GM12878 (cell line): Measurements from ENCODE around the gene ST7. TPM values are rescaled to one million over a fixed set of nuclear protein-coding genes. Genes with fewer than 3 reads are reported as not detected.

ENCODE experiments used
- ATAC-seq: fragments of 200-7000 bp; cut with Tn5 transposase; 3 replicates; pipeline ENCODE4 v1.9.1; 2020; ENCODE audit warnings: mild to moderate bottlenecking, moderate library complexity
- BruUV-seq: library from RNA; stranded (reverse); fragments of 400-500 nt; replicated peaks from 2 replicates; lab custom pipeline; 2021; lab: Mats Ljungman, UMichigan
- CTCF ChIA-PET: fragments of 300-600 bp; sonication (Branson Sonifier 250); formaldehyde crosslinking; extraction: SDS; loops from one replicate; lab custom pipeline; 2021; ENCODE audit warnings: inconsistent platforms; lab: Yijun Ruan, JAX
- POLR2A ChIA-PET: fragments of 350-600 bp; formaldehyde crosslinking; extraction: SDS; loops from one replicate; lab custom pipeline; 2021; ENCODE audit warnings: inconsistent platforms; lab: Charles Lee
- RAD21 ChIA-PET: fragments of 300-600 bp; sonication (Branson Sonifier 250); formaldehyde crosslinking; loops from one replicate; lab custom pipeline; 2023; ENCODE audit warnings: antibody characterized with exemption; ENCODE audit not compliant: unreplicated experiment; lab: Charles Lee
- SMC1A ChIA-PET: fragments of 300-600 bp; sonication (Branson Sonifier 250); formaldehyde crosslinking; loops from one replicate; lab custom pipeline; 2023; ENCODE audit not compliant: unreplicated experiment, uncharacterized antibody; lab: Charles Lee
- DNase-seq: peaks from one replicate; pipeline ENCODE4 v3.0.0-alpha.2; 2011; ENCODE audit warnings: low read depth, low spot score
- FAIRE-seq: peaks from 3 replicates; lab custom pipeline; 2011; peaks lifted over from hg19 to GRCh38; lab: Jason Lieb, UNC
- H2AFZ ChIP-seq: 2 replicates; pipeline ENCODE4 v1.6.0; 2011; ENCODE audit warnings: low read depth, low read length, control low read depth; ENCODE audit not compliant: control insufficient read depth
- H3K27ac ChIP-seq: 2 replicates; pipeline ENCODE4 v1.5.1; 2011; ENCODE audit warnings: control low read depth; ENCODE audit not compliant: control insufficient read depth, insufficient read depth
- H3K27me3 ChIP-seq, 2 experiments: replicated peaks in 1 of 2; 2 replicates each; pipeline versions ENCODE4 v1.6.0 to v1.6.1; 2011; ENCODE audit warnings: low read length in 1 of 2; ENCODE audit not compliant: control insufficient read depth in 2 of 2, insufficient read depth in 2 of 2
- H3K36me3 ChIP-seq, 2 experiments: 2 replicates each; pipeline ENCODE4 v1.5.1; 2011; ENCODE audit warnings: low read length in 1 of 2; ENCODE audit not compliant: control insufficient read depth in 2 of 2, insufficient read depth in 2 of 2
- H3K4me1 ChIP-seq: 2 replicates; pipeline ENCODE4 v1.6.1; 2011; ENCODE audit warnings: mild to moderate bottlenecking, low read length, moderate library complexity, mixed read lengths; ENCODE audit not compliant: control insufficient read depth, insufficient read depth
- H3K4me2 ChIP-seq: 2 replicates; pipeline ENCODE4 v1.6.0; 2011; ENCODE audit warnings: control low read depth; ENCODE audit not compliant: control insufficient read depth, insufficient read depth
- H3K4me3 ChIP-seq: fragments of 200-600 bp; sonication (generic); 2 replicates; pipeline ENCODE4 v1.5.1; 2016
- H3K79me2 ChIP-seq: 2 replicates; pipeline ENCODE4 v1.6.0; 2011; ENCODE audit warnings: low read length; ENCODE audit not compliant: control insufficient read depth, insufficient read depth
- H3K9ac ChIP-seq: 2 replicates; pipeline ENCODE4 v1.8.0; 2011; ENCODE audit warnings: low read length, control low read depth, mixed read lengths; ENCODE audit not compliant: control insufficient read depth, insufficient read depth
- H3K9me3 ChIP-seq: replicated peaks from 3 replicates; pipeline ENCODE4 v1.5.1; 2011; ENCODE audit warnings: mild to moderate bottlenecking, low read length; ENCODE audit not compliant: control insufficient read depth, insufficient read depth
- H4K20me1 ChIP-seq: 2 replicates; pipeline ENCODE4 v1.6.0; 2011; ENCODE audit not compliant: control insufficient read depth, insufficient read depth
- CREB1 ChIP-seq: IDR thresholded peaks from 2 replicates; pipeline ENCODE4 v1.6.1; 2012; ENCODE audit warnings: low read depth, mild to moderate bottlenecking, inconsistent platforms
- EED ChIP-seq: sonication (generic); IDR thresholded peaks from 2 replicates; pipeline ENCODE4 v1.6.1; 2016; ENCODE audit warnings: antibody characterized with exemption, low read depth
- IKZF1 ChIP-seq: fragments of 450-650 bp; conservative IDR thresholded peaks from 2 replicates; pipeline ENCODE4 v1.6.1; 2017; ENCODE audit warnings: antibody characterized with exemption, mild to moderate bottlenecking
- IRF3 ChIP-seq: fragments of 450-650 bp; IDR thresholded peaks from 2 replicates; pipeline ENCODE4 v1.6.1; 2014; ENCODE audit warnings: mild to moderate bottlenecking
- JUNB ChIP-seq: IDR thresholded peaks from 2 replicates; pipeline ENCODE4 v1.6.1; 2016; ENCODE audit warnings: antibody characterized with exemption, mild to moderate bottlenecking
- MTA2 ChIP-seq: fragments of 450-650 bp; IDR thresholded peaks from 2 replicates; pipeline ENCODE4 v1.6.1; 2016; ENCODE audit warnings: low read depth, mild to moderate bottlenecking, moderate library complexity
- MTA3 ChIP-seq: IDR thresholded peaks from 2 replicates; pipeline ENCODE4 v1.6.1; 2012; ENCODE audit warnings: low read length, inconsistent platforms, borderline replicate concordance
- NFIC ChIP-seq: IDR thresholded peaks from 2 replicates; pipeline ENCODE4 v1.6.1; 2012; ENCODE audit warnings: low read depth, mild to moderate bottlenecking, inconsistent platforms, low read length, moderate library complexity
- NR2C1 ChIP-seq: fragments of 450-650 bp; IDR thresholded peaks from 2 replicates; pipeline ENCODE4 v1.6.1; 2017; ENCODE audit warnings: antibody characterized with exemption, mild to moderate bottlenecking, moderate library complexity
- POLR2AphosphoS5 ChIP-seq: IDR thresholded peaks from 2 replicates; pipeline ENCODE4 v1.6.1; 2011; ENCODE audit warnings: mild to moderate bottlenecking, low read length, inconsistent platforms
- RELA ChIP-seq: fragments of 450-650 bp; IDR thresholded peaks from 2 replicates; pipeline ENCODE4 v1.8.0; 2014; ENCODE audit warnings: borderline replicate concordance; ENCODE audit not compliant: partially characterized antibody
- RELB ChIP-seq: fragments of 450-650 bp; IDR thresholded peaks from 2 replicates; pipeline ENCODE4 v1.6.1; 2017; ENCODE audit warnings: low read depth, mild to moderate bottlenecking, moderate library complexity
- RUNX3 ChIP-seq: IDR thresholded peaks from 2 replicates; pipeline ENCODE4 v1.6.1; 2012; ENCODE audit warnings: low read length, inconsistent platforms
- WGBS: methylation state at CpG from one replicate; pipeline ENCODE4 v1.1.6; 2016; ENCODE audit warnings: low lambda C conversion rate; ENCODE audit not compliant: insufficient replicate concordance, insufficient coverage; ENCODE audit errors: missing lambda C conversion rate; 5-methylcytosine and 5-hydroxymethylcytosine counted together
- in situ Hi-C: fragments of 300-500 bp; cut with MboI; formaldehyde crosslinking; loops from 9 replicates; pipeline ENCODE4 v1.14.3; 2018; ENCODE audit warnings: mixed read lengths
- intact Hi-C: fragments of 100-400 bp; cut with micrococcal nuclease; formaldehyde crosslinking; loops from one replicate; pipeline ENCODE4 v1.14.2; 2022; ENCODE audit not compliant: unreplicated experiment
- polyA plus RNA-seq, 11 experiments: library from polyadenylated mRNA; depleted of rRNA in 4 of 11; unstranded in 6 of 11; stranded (reverse) in 5 of 11; fragments of >200 nt; fragmentation: Nextera tagmentation in 4 of 11; fragmentation: Illumina TruSeq in 1 of 11; extraction: Ambion mirVana in 4 of 11; extraction: Trizol in 1 of 11; gene quantifications; 1 replicate in 1 of 11; 2 replicates in 10 of 11; pipeline versions ENCODE4 v1.2.1 to v1.2.3, GENCODE V29; 2011 to 2016; ENCODE audit warnings: inconsistent platforms in 2 of 11, missing spikeins in 2 of 11, low read depth in 1 of 11
- total RNA-seq, 4 experiments: library from RNA; depleted of rRNA in 3 of 4; stranded (reverse); fragments of >200 nt in 3 of 4; fragmentation: Illumina TruSeq in 1 of 4; extraction: Trizol in 1 of 4; gene quantifications; 2 replicates each; pipeline versions ENCODE4 v1.2.1 to v1.2.3, GENCODE V29; 2013 to 2021
- TF ChIP-seq, protein P1 (sequence below): IDR thresholded peaks from 2 replicates; pipeline ENCODE4 v1.6.1; 2012; ENCODE audit warnings: low read depth, low read length, improper control_type of control experiment
- TF ChIP-seq, protein P2 (sequence below): IDR thresholded peaks from 2 replicates; pipeline ENCODE4 v1.6.1; 2012; ENCODE audit warnings: low read length, inconsistent platforms

Gene ST7
- total and polyA plus RNA-seq, 10 of the 15 experiments (the other 5 are each of a cell fraction or from before 2014, with no cell fraction given): 27.7 to 76.4 (median 53.6) TPM

DNA sequence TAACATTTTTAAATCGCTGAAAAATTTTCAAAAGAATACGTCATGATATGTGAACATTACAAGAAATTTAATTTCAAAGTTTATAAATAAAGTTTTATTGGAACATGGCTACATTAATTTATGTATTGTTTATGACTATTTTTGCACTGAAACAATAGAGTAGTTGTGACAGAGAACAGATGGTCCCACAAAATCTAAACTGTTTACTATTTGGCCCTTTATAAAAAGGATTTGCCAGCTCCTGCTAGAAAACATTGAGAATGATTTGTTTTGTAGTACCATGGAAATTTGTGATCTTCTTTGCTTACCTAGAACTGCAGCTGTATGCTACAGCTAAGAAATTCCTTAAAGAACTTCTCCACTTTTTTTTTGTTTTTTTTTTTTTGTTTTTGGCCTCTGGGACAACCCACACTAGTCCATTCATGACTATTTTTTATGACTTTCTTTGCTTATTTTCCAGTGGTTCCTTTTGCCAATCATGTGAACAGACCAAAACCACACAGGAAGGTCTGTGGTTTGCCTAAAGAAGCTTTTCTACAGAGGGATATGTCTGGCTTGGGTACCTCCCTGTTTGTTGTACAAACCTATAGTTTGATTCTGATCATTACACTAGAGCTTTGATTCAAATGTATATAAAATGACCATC is 55.7 kb downstream of the ST7 start:
- Histone ChIP-seq H3K9ac (0 out of 2 replicates have a peak overlapping the region, but pooled peaks have one; percentile 20), H3K4me3 (0 out of 2 replicates have a peak overlapping the region, but pooled peaks have one; percentile 9), H3K4me1 (peaks cover 46% of the 10 kb centered on the region), H3K27ac (peak overlapping the region; percentile 100), H3K36me3 (no peaks in the 10 kb centered on the region), H3K9me3 (no peaks in the 10 kb centered on the region), H2AFZ (no peak overlapping the region), H3K79me2 (peaks cover 68% of the 10 kb centered on the region), H4K20me1 (no peaks in the 10 kb centered on the region), H3K4me2 (peak overlapping the region; percentile 99), H3K27me3 (no peaks in the 10 kb centered on the region)
- DNase-seq (no peak), ATAC-seq (peak; percentile 9), FAIRE-seq (no peak)
- CTCF ChIA-PET: interaction anchor here (0.9 to 10.7 kb wide), 10 partner anchors 9 to 117 kb away, joined by 3 to 287 read pairs (median 6); no protein-coding TSS in a partner anchor
- POLR2A ChIA-PET: interaction anchor here (0.6 to 1.8 kb wide), 8 partner anchors 10 to 102 kb away, joined by 3 to 7 read pairs (median 4); no protein-coding TSS in a partner anchor
- RAD21 ChIA-PET: interaction anchor here (0.6 to 9.2 kb wide), 11 partner anchors 14 to 937 kb away, joined by 3 to 112 read pairs (median 3); no protein-coding TSS in a partner anchor
- WGBS: 97% methylated on average over 2 of the region's 2 CpGs
- in situ Hi-C loops (no loop called here), intact Hi-C loops (no loop called here)
- no TSS peak for BruUV-seq
- SMC1A ChIA-PET: interaction anchor here (0.7 to 11.1 kb wide), 18 partner anchors 9 to 144 kb away, joined by 3 to 223 read pairs (median 10); no protein-coding TSS in a partner anchor
- TF ChIP-seq CREB1 (no peak), MTA2 (no peak), NR2C1 (no peak), NFIC (peak; percentile 67), EED (peak; percentile 73), JUNB (peak; percentile 5; the same call in 1 of the 2 replicates), RELA (no peak), MTA3 (peak; percentile 67; the same call in 1 of the 2 replicates), RUNX3 (peak; percentile 96), POLR2AphosphoS5 (no peak), RELB (peak; percentile 55; the same call in 1 of the 2 replicates), IRF3 (no peak), IKZF1 (peak; percentile 40; the same call in 1 of the 2 replicates)
- TF ChIP-seq, protein P1, sequence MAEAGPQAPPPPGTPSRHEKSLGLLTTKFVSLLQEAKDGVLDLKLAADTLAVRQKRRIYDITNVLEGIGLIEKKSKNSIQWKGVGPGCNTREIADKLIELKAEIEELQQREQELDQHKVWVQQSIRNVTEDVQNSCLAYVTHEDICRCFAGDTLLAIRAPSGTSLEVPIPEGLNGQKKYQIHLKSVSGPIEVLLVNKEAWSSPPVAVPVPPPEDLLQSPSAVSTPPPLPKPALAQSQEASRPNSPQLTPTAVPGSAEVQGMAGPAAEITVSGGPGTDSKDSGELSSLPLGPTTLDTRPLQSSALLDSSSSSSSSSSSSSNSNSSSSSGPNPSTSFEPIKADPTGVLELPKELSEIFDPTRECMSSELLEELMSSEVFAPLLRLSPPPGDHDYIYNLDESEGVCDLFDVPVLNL: no peak
- TF ChIP-seq, protein P2, sequence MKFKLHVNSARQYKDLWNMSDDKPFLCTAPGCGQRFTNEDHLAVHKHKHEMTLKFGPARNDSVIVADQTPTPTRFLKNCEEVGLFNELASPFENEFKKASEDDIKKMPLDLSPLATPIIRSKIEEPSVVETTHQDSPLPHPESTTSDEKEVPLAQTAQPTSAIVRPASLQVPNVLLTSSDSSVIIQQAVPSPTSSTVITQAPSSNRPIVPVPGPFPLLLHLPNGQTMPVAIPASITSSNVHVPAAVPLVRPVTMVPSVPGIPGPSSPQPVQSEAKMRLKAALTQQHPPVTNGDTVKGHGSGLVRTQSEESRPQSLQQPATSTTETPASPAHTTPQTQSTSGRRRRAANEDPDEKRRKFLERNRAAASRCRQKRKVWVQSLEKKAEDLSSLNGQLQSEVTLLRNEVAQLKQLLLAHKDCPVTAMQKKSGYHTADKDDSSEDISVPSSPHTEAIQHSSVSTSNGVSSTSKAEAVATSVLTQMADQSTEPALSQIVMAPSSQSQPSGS: peak; percentile 46; the same call in 1 of the 2 replicates
